CD4-positive, alpha-beta T cell treated with Interleukin-17A for 1 hour (primary cell): ENCODE results near the gene LIPN.
"Not testable (repeated sequence)": the region's sequence is repeated elsewhere in the genome, so short reads cannot be mapped to it uniquely, and the experiment has no call there.

Experiments used
- DNase-seq: peaks from one replicate; pipeline ENCODE4 v3.0.0-alpha.2; 2020

The LIPN gene

GRCh38 chr10:88759366-88760101 lies at the start of gene LIPN:
LIPN (plus strand) TSS chr10:88760020; CDS start chr10:88761406, 1,386 bp downstream.
- DNase-seq: peak; percentile 27

- no peak for DNase-seq
Measured at GRCh38 chr10:88715517-88715916, 44.3 kb upstream of the LIPN start.

GRCh38 chr10:88721392-88721791 lies 38.4 kb upstream of the LIPN start:
- no peak for DNase-seq

GRCh38 chr10:88725798-88726197 lies 34.0 kb upstream of the LIPN start:
- no peak for DNase-seq

- DNase-seq: no peak
Measured at GRCh38 chr10:88728107-88728763, 31.6 kb upstream of the LIPN start.

- DNase-seq: no peak
Measured at GRCh38 chr10:88730864-88731263, 29.0 kb upstream of the LIPN start.

- no peak for DNase-seq
Measured at GRCh38 chr10:88731296-88731695, 28.5 kb upstream of the LIPN start.

GRCh38 chr10:88733215-88733614 lies 26.6 kb upstream of the LIPN start:
- no peak for DNase-seq

GRCh38 chr10:88735661-88736060 lies 24.2 kb upstream of the LIPN start:
- DNase-seq: no peak

- not testable (repeated sequence) for DNase-seq
Measured at GRCh38 chr10:88741921-88742320, 17.9 kb upstream of the LIPN start.

- no peak for DNase-seq
Measured at GRCh38 chr10:88742448-88742847, 17.4 kb upstream of the LIPN start.

- no peak for DNase-seq
Measured at GRCh38 chr10:88744002-88744401, 15.8 kb upstream of the LIPN start.

- no peak for DNase-seq
Measured at GRCh38 chr10:88745633-88746032, 14.2 kb upstream of the LIPN start.

- no peak for DNase-seq
Measured at GRCh38 chr10:88754287-88754686, 5.5 kb upstream of the LIPN start.

- no peak for DNase-seq
Measured at GRCh38 chr10:88755753-88756152, 4.1 kb upstream of the LIPN start.

GRCh38 chr10:88756660-88757059 lies 3.2 kb upstream of the LIPN start:
- DNase-seq: no peak

- no peak for DNase-seq
Measured at GRCh38 chr10:88762906-88763305, 3.1 kb downstream of the LIPN start.

GRCh38 chr10:88763441-88763840 lies 3.6 kb downstream of the LIPN start:
- DNase-seq: no peak

GRCh38 chr10:88764110-88764509 lies 4.3 kb downstream of the LIPN start:
- DNase-seq: no peak

GRCh38 chr10:88765816-88766215 lies 6.0 kb downstream of the LIPN start:
- DNase-seq: no peak

- no peak for DNase-seq
Measured at GRCh38 chr10:88769384-88769783, 9.6 kb downstream of the LIPN start.

- DNase-seq: no peak
Measured at GRCh38 chr10:88781206-88781605, 21.4 kb downstream of the LIPN start.

- DNase-seq: no peak
Measured at GRCh38 chr10:88782222-88782621, 22.4 kb downstream of the LIPN start.

GRCh38 chr10:88783724-88784123 lies 23.9 kb downstream of the LIPN start:
- no peak for DNase-seq
